ENCODE data around the gene YPEL4. TPM values are rescaled to one million over a fixed set of nuclear protein-coding genes. Genes with fewer than 3 reads are reported as not detected.

Gene YPEL4
- total RNA-seq, 1 experiment from 2014 or later: not detected

DNA sequence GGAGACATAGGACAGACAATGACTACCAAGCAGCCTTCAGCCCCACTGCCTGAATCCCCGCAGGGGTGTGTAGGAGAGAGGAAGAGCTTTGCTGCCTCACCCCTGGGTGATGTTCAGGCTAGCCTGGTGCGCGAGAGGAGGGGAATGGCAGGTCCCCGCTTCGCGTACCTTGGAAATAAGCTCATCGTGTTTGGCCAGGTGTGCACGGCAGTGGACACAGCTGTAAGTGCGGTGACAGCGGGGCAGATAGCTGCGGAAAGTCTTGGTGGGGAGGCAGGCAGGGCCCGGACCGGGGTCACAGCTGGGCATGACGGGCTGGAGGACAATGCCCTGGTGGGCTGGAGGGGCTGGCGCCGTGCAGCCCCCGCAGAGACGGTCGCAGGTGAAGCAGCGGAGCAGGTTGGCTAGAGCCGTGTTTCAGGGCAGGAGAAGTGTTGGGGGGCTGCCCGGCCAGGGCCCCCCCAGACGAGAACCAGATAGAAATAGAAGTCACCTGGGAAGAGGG lies 2.9 kb downstream of the YPEL4 start:
- CTCF ChIA-PET: interaction anchor here (0.9 kb wide), 1 partner anchor 301 kb away, joined by 3 read pairs; no protein-coding TSS in a partner anchor
- intact Hi-C loops (cut with micrococcal nuclease; ENCODE audit: unreplicated experiment) (loop anchor here (10.0 kb wide), 1 partner anchor 192 kb away; no protein-coding TSS in a partner anchor), in situ Hi-C loops (cut with HindIII; ENCODE audit: low pct_unique_long_range_greater_than_20kb, low sequenced_read_pairs) (no loop called here)
- Histone ChIP-seq H3K9me3 (ENCODE audit: control insufficient read depth, insufficient read depth, low read depth, low read length) (no peaks in the 10 kb centered on the region), H3K4me1 (ENCODE audit: control insufficient read depth, insufficient read depth, low read length) (peaks cover 19% of the 10 kb centered on the region), H3K27me3 (ENCODE audit: control insufficient read depth, insufficient read depth, low read length) (peaks cover 10% of the 10 kb centered on the region), H3K27ac (ENCODE audit: low read length) (no peak overlapping the region), H3K4me3 (ENCODE audit: low read depth in 2 of 2, low read length in 2 of 2) (no peak overlapping the region), H3K36me3 (ENCODE audit: control insufficient read depth, insufficient read depth, low read length) (no peaks in the 10 kb centered on the region)
- TF ChIP-seq TCF7L2 (IDR thresholded peaks at IDR 0.05; ENCODE audit: low read depth, low read length): no peak
- TF ChIP-seq POLR2AphosphoS5 (IDR thresholded peaks at IDR 0.05; ENCODE audit: low read depth, low read length): no peak
- TF ChIP-seq SIN3A (IDR thresholded peaks at IDR 0.05; ENCODE audit: borderline replicate concordance, insufficient read depth, low read depth, low read length): no peak
- TF ChIP-seq, protein P1, sequence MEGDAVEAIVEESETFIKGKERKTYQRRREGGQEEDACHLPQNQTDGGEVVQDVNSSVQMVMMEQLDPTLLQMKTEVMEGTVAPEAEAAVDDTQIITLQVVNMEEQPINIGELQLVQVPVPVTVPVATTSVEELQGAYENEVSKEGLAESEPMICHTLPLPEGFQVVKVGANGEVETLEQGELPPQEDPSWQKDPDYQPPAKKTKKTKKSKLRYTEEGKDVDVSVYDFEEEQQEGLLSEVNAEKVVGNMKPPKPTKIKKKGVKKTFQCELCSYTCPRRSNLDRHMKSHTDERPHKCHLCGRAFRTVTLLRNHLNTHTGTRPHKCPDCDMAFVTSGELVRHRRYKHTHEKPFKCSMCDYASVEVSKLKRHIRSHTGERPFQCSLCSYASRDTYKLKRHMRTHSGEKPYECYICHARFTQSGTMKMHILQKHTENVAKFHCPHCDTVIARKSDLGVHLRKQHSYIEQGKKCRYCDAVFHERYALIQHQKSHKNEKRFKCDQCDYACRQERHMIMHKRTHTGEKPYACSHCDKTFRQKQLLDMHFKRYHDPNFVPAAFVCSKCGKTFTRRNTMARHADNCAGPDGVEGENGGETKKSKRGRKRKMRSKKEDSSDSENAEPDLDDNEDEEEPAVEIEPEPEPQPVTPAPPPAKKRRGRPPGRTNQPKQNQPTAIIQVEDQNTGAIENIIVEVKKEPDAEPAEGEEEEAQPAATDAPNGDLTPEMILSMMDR (IDR thresholded peaks at IDR 0.05): no peak
- TF ChIP-seq, protein P2, sequence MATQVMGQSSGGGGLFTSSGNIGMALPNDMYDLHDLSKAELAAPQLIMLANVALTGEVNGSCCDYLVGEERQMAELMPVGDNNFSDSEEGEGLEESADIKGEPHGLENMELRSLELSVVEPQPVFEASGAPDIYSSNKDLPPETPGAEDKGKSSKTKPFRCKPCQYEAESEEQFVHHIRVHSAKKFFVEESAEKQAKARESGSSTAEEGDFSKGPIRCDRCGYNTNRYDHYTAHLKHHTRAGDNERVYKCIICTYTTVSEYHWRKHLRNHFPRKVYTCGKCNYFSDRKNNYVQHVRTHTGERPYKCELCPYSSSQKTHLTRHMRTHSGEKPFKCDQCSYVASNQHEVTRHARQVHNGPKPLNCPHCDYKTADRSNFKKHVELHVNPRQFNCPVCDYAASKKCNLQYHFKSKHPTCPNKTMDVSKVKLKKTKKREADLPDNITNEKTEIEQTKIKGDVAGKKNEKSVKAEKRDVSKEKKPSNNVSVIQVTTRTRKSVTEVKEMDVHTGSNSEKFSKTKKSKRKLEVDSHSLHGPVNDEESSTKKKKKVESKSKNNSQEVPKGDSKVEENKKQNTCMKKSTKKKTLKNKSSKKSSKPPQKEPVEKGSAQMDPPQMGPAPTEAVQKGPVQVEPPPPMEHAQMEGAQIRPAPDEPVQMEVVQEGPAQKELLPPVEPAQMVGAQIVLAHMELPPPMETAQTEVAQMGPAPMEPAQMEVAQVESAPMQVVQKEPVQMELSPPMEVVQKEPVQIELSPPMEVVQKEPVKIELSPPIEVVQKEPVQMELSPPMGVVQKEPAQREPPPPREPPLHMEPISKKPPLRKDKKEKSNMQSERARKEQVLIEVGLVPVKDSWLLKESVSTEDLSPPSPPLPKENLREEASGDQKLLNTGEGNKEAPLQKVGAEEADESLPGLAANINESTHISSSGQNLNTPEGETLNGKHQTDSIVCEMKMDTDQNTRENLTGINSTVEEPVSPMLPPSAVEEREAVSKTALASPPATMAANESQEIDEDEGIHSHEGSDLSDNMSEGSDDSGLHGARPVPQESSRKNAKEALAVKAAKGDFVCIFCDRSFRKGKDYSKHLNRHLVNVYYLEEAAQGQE (IDR thresholded peaks at IDR 0.05; ENCODE audit: insufficient read depth in 1 of 2, low read depth in 2 of 2, low read length in 1 of 2): no peak
- BruUV-seq (replicated peaks): no TSS peak
- ATAC-seq (no peak), DNase-seq (ENCODE audit: low read depth, low spot score) (no peak)
- POLR2A ChIA-PET: no interaction called here

DNA sequence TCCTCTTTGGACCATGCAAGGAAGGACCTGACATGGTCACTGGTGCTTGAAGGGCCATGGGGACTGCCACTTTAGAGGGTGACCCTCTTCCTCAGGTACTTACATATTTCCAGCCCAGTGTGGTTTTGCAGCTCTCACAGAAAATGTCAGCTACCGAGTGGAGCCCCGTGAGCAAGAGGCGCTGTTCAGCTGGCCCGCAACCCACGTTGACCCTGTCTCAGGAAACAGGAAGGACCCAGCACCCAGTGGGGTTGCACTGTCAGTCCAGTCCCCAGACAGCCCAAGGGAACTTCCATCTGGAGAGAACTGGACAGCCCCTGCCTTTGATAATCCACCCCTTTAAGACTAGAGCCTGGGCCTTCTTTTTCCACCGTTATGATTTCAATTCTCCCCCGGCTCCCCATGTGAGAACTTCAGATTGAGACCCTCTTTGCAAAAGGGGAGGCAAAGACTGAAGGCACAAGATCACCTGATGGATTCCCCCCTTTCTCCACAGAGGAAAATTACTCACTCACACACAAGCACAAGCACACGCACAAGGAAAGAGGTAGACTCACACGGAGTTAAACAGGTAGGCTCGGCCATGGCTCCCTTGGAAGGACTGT lies 3.4 kb downstream of the YPEL4 start:
- Histone ChIP-seq H3K27me3 (ENCODE audit: control insufficient read depth, insufficient read depth, low read length) (peaks cover 10% of the 10 kb centered on the region), H3K36me3 (ENCODE audit: control insufficient read depth, insufficient read depth, low read length) (no peaks in the 10 kb centered on the region), H3K4me1 (ENCODE audit: control insufficient read depth, insufficient read depth, low read length) (peaks cover 19% of the 10 kb centered on the region), H3K9me3 (ENCODE audit: control insufficient read depth, insufficient read depth, low read depth, low read length) (no peaks in the 10 kb centered on the region), H3K27ac (ENCODE audit: low read length) (no peak overlapping the region), H3K4me3 (ENCODE audit: low read depth in 2 of 2, low read length in 2 of 2) (no peak overlapping the region)
- ATAC-seq (no peak), DNase-seq (ENCODE audit: low read depth, low spot score) (no peak)
- intact Hi-C loops (cut with micrococcal nuclease; ENCODE audit: unreplicated experiment): loop anchor here (10.0 kb wide), 1 partner anchor 191 kb away; no protein-coding TSS in a partner anchor
- TF ChIP-seq SIN3A (IDR thresholded peaks at IDR 0.05; ENCODE audit: borderline replicate concordance, insufficient read depth, low read depth, low read length) (no peak), POLR2AphosphoS5 (IDR thresholded peaks at IDR 0.05; ENCODE audit: low read depth, low read length) (no peak), TCF7L2 (IDR thresholded peaks at IDR 0.05; ENCODE audit: low read depth, low read length) (no peak)
- TF ChIP-seq, protein P1 (IDR thresholded peaks at IDR 0.05): no peak
- TF ChIP-seq, protein P2 (IDR thresholded peaks at IDR 0.05; ENCODE audit: insufficient read depth in 1 of 2, low read depth in 2 of 2, low read length in 1 of 2): no peak
- POLR2A ChIA-PET: no interaction called here
- no TSS peak for BruUV-seq (replicated peaks)
- CTCF ChIA-PET: interaction anchor here (0.9 kb wide), 1 partner anchor 301 kb away, joined by 3 read pairs; no protein-coding TSS in a partner anchor
- in situ Hi-C loops (cut with HindIII; ENCODE audit: low pct_unique_long_range_greater_than_20kb, low sequenced_read_pairs): no loop called here
